NCI-H82 treated with DMSO at 0.1 percent for 48 hours (cell line): ENCODE measurements around the gene MAP3K5.
"Not testable (repeated sequence)": the region's sequence is repeated elsewhere in the genome, so short reads cannot be mapped to it uniquely, and the experiment has no call there.

Experiments used
- DNase-seq: peaks from one replicate; lab custom pipeline; 2025; ENCODE audit not compliant: unreplicated experiment; lab: John Stamatoyannopoulos, UW

MAP3K5 gene

DNA sequence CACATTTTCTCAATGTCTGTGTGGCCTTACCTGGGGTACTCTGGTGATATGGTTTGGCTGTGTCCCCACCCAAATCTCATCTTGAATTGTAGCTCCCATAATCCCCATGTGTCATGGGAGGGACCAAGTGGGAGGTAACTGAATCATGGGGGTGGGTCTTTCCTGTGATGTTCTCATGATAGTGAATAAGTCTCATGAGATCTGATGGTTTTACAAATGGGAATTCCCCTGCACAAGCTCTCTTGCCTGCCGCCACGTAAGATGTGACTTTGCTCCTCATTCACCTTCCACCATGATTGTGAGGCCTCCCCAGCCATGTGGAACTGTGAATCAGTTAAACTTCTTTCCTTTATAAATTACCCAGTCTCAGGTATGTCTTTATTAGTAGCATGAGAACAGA, 201.4 kb downstream of the MAP3K5 start:
- not testable (repeated sequence) for DNase-seq

DNA sequence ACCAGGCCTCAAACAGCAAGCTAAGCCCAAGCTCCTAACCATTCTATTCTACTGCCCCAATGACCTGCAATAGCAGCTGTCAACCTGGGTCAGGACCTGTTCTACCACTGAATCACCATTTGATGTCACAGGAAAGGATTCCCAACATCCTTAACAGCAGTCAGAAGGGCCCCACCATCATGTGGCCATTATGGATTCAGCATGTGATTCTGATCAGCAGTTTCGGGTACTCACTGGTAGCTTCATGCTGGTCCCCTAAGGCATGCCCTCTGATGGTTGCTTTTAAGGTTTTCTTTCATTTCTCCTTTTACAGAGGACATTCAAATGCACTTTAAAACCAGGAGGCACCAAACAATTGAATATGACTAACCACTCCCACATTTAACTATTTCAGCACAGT, 204.8 kb downstream of the MAP3K5 start:
- no peak for DNase-seq

DNA sequence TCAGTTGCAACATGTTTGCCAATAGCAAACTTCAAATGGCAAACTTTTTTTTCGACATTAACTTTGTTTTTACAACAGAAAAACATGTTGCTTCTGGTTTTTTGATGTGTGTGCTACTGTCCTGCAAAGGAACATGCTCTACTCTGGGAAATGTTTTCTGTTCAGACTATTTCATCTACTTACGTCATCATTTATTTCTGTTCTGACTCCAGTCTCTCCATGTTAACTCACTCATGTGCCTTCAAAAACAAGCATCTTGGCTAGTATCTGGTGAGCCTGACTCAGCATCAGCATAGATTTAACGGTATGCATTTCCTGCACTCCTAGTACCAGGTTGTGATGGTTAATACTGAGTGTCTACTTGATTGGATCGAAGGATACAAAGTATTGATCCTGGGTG, 206.0 kb downstream of the MAP3K5 start:
- DNase-seq = no peak

DNA sequence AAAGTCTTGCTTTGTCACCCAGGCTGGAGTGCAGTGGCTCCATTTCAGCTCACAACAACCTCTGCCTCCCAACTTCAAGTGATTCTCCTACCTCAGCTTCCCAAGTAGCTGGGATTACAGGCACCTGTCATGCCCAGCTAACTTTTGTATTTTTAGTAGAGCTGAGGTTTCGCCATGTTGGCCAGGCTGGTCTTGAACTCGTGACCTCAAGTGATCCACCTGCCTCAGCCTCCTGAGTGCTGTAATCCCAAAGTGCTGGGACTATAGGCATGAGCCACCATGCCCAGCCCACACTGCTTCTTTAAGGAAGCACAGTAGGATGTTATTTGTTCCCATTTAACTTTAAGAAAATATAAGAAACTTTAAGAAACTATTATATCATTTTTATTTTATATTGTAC, 206.8 kb downstream of the MAP3K5 start:
- DNase-seq = not testable (repeated sequence)

DNA sequence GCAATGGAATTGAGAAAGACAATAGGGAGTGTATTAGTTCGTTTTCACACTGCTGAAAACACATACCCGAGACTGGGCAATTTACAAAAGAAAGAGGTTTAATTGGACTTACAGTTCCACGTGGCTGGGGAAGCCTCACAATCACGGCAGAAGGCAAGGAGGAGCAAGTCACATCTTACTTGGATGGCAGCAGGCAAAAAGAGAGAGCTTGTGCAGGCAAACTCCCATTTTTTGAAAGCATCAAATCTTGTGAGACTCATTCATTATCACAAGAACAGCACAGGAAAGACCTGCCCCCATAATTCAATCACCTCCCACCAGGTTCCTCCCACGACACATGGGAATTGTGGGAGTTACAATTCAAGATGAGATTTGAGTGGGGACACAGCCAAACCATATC, 208.0 kb downstream of the MAP3K5 start:
- DNase-seq = not testable (repeated sequence)

DNA sequence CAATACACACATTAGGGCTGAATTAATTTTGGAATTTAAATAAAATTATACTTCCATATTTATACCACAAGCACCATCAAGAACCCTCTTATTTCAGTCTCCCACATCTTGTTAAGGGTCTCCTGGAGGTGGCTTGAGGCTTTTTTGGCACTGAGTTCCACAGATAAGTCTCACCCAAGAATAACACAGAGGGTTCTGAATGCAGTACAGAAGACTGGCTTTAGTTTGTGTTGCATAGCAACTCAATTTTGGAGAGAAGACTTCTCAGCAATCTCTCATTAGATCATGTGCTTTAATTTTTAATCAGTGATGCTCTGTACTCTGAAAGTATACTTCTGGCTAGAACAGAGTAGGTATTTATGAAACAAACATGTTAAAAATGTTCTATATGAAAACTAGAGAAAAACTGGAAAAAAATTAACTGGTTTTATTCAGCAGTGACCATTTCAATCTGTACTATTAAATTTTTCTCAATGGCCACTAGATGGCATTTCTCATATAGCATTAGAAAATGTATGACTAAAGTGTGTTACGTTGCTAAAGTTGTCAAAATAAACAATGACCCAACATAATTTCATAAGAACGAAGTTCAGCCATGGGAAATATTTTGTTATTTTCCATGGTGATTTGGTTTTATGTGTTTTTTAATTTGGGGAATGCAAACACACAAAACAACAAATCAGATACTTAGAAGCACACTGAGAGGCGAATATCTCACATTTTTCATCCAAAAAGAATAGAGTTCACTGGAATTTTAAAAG, 209.4 kb downstream of the MAP3K5 start:
- no peak for DNase-seq

DNA sequence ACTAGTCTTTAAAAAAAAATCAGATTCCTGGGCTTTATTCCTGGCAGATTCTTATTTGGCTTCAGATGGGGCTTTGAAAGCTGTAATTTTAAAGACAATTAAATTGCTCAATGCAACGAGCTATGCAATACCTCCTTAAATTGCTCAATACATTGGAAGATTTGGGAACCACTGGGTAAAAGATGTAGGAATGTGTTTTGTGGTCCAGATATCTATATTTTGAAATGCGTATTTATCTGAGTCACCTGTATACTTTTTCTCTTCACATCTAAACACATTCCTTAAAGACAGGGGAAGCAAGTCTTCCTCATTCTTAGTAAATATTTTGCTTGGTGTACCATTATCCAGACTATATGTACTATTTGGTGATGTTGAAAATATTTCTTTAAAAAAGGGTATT, 212.5 kb downstream of the MAP3K5 start:
- DNase-seq = no peak

DNA sequence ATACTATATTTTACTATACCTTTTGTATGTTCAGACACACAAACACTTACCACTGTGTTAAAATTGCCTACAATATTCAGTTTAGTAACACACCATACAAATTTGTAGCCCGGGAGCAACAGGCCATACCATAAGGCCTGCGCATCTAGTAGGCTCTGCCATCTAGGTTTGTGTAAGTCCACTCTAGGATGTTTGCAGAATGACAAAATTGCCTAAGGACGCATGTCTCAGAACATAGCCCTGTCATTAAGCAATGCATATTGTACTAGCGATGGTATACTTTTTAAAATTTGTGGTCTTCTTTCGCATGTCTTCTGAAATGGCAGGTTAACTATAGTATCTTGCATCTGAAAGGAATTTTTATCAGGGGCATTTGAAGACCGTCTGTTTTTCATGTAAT, 215.5 kb downstream of the MAP3K5 start:
- DNase-seq = no peak

DNA sequence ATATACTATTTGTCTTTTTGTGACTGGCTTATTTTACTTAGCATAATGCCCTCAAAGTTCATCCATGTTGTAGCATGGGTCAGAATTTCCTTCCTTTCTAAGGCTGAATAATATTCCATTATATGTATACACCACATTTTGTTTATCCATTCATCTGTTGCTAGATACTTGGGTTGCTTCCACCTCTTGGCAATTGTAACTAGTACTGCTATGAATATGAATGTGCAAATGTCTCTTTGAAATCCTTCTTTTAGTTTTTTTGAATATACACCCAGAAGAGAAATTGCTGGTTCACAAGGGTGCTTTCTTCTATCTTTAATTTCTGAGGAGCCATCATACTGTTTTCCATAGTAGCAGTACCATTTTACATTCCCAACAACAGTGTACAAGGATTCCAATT, 220.8 kb downstream of the MAP3K5 start:
- no peak for DNase-seq

DNA sequence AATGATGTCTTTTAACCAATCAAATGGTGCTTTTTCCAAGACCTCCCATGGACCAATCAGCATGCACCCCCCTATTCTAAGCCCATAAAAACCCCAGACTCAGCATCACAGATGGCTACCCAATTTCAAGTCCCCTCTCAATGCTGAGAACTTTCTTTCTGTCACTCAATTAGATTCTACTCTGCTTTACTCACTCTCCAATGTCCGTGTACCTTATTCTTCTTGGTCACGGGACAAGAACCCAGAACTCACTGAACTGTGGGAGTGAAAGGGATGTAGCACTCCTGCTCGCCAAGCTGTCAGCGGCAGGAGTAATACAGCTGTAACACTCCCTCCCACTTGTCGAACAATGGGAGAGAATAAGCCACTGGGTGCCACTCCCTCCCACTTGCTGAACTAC, 221.2 kb downstream of the MAP3K5 start:
- no peak for DNase-seq

DNA sequence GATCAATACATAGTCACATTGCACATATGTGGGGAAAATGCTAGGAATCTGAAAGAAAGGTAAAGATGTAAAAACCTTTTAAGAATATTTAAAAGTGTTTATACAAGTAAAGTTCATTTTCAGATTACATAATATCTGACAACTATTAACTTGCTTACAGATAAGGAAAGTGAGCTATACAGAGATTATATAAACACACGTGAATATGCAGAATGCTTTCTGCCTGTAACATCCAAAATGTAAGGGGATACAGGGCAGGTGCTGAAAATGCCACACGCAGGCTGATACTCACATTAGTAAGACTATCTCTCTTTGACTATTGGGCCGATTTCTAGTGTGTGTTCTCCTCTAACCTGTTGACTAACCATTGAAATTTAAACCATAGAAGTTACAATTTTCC, 224.1 kb downstream of the MAP3K5 start:
- DNase-seq = no peak

DNA sequence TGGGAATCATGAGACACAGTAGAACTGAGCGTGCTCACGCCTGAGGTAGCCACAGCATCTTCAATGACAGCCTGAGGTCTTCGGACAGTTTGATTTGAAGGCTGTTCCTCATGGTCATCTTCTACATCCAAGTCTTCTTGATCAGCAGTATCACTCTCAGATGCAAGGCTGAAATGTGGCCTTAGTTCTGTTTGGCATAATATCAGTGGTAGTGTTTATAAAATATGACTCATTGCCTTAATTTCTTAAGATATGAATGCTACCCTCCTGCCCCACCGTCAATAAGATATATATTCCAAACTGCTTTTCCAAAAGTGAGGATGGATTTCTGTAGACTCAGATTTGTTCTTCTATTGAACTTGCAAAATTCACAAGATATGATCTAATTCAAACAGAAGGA, 224.6 kb downstream of the MAP3K5 start:
- DNase-seq = no peak

DNA sequence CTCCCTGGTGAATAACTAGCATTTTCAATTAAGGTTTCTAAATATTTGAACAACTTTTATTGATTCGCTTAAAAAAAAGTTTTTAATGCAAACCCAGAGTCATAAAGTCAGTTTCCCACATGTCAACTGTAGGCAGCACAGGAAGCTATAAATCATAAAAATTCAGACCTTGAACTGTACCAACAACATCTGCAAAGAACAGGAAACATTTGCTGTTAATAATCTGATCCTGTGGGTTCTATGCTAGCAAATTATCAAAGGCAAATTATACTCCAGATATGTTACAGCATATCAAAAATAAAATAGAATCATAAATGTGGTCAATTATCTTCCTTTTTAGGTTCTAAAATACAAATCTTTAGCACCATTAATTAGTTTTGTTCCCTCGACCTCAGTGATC, 225.4 kb downstream of the MAP3K5 start:
- DNase-seq = no peak

DNA sequence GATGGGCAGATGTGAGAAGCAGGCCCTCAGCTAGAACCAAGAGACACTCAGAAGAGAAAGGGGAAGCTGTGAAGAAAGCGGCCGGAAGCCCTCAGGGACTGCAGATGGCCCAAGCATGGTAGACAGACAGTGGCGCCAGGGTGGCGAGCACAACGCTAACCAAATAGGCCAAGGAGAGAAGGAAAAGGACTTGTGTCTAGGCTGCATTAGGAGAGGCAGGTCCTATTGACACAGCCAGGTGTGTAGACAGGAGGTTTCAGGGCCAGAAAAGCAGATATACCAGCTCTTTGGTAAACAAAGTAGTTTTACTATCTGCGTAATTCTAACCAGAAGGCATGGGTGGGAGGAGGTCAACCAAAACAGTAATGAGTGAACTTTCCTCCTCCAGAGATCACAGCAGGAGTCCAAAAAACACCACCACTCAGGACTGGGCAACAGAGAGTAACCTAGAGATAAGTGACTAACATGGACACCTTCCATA, 226.2 kb downstream of the MAP3K5 start:
- DNase-seq = no peak

DNA sequence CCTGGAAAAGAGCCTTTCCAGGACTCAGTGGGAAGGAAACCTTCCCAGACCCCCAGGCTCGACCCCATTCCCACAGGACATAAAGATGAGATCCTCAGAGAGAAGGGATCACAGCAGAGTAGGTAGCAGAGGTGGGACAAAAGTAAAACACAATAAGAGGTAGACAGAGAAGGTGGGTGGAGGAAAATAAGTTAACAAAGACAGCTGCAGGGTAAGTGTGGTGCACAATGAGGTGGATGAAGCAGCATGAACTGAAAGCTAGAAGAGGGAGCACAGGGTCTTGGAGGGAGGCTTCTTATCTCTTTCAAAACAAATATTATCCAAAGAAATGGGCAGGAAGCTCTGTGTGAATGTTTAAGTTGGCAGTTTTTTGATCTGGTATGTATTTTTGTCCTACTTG, 228.1 kb downstream of the MAP3K5 start:
- DNase-seq = no peak

DNA sequence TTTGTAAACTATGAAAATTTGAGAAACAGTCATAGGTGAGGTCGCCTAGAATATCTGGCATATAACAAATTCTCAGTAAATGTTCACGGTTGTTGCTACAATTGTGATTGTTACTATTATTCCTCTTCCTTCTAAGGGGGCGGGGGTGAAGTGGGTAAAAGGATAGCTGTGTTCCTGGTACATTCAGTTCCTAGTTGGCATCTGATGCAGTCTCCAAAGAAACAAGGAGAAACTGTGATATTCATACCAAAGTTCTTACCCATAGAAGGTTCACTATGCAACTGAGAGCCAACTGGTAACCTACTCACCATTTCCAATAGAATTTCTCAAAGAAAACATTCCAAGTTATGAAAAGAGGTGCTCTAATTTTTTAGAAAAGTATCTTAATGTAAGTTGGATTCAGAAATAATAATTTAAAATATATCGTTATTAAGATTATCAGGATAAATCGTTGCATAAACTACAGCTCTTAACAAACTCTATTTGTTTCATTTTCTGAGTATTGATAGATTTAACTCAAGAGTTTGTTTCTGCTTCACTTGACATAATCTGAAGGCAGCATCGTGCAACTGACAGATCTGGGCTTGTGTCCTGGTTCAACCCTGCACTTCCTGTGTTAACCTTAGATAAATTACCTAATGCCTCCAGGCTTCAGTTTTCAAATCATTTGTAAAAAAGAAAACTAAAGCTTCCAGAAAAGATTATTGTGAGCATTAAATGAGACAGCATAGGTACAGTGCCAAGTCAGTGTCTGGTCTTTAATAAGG, 228.7 kb downstream of the MAP3K5 start:
- DNase-seq = no peak

DNA sequence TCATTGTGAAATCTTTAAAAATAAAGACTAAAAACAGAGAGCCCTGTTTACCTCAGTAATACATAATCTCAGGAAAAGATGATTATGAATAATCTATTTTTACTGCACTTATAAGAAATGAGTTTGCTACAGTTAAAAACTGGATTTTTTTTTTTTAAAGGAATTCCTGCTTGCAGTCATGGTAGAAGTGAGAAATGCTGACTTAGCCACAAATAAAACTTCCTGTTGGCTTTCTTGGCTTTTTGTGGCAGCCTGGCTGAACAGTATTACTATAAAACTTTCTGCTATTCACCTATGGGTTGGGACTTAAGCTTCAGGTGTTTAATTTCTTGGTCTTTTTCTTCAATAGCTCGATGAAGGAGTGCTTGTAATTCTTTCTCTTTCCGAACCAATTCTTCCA, 230.1 kb downstream of the MAP3K5 start:
- DNase-seq = no peak

DNA sequence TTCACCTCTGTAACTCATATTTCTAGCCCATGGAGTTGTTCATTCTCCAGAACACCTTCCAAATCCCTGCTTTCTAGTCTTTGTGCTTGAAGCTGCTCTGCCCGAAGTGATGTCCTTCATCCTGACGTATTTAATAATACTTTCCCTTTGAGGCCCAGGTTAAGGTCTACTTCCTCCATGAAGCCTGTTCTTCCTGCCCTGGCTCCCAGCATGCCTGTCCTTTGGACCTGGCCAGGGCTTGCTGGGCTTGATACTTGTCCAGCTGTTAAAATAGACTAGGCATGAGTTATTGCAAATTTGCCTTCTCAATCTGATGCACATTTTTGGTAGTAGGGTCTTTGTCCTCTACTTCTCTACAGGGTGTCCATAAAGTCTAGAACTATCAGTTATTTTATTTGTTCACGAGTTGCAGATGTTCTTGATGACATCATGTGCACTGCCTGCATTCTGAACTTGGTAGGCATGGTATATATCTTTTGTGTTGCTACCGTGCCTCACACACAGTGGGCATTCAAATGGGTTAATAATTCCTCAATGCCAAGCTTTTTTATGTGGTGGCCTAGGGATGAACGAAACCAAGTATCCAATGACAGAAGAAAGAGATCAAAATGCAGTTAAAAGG, 239.0 kb downstream of the MAP3K5 start:
- DNase-seq = no peak

DNA sequence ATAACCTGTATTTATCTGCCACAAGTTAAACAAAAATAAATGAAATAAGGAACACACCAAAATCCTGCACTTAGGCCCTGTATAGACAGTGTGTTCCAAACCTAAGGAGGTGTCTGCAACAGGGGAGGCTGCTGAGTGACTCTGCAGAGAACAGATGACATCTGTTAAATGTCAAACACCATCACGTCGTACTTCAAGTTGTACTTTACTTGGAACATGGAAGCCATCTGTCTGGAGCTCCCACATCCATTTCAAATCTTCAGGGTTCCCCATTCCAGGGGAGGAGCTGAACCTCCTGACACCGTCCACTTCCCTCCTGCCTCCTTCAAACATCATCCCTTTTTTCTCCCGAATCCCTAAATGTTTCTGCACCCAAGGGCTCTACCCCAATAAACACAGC, 240.2 kb downstream of the MAP3K5 start:
- DNase-seq = no peak

DNA sequence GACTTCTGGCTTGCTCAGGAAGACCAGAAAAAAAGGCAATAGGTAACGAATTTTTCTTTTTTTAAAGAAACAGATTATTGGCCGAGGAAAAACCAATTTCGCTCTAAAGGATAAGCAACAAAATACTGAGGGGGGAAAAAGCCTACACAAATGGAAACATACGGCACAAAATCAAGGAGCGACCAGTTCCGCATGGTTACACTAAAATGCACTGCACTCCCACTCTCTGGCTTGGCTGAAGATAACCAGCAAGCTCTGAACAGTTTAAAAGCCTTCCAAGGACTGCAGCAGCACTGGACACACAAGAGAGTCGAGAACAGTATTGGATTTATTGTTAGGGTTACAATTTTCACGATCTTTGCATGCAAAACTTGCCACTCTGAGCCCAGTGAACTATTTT, 241.2 kb downstream of the MAP3K5 start:
- no peak for DNase-seq

DNA sequence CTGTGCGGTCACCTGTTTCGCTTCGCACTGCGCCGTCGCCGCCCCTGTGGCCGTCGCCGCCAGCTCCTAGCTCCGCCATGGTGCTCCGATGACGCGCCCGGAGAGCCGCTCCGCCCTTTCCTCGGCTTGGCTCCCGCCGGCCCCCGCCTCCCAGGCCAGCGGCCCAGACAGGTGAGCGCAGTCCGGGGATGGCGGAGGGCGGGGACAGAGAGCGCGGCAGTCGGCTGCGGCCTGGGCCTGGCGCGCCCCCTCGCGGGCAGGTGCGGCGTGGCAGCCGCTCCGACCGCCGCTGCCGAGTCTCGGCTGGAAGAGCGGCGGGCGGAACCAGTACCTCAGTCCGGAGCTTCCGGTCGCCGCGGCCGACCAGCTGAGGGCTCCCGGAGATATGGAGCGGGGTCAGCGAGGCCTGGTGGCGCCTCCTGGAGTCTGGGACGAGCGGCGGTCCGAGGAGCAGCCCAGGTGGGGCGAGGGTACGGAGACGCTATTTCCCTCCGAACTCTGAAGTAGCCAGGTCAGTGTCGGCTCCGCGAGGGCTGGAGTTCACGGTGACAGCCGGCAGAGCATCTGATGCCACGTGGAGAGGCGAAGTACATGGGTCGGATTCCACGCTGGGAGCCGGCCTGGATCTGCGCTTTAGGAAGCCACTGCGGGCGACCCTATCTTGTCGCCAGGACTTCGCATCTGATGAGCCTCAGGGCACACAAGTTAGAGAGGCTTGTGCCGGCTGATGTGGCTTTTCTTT, 241.8 kb downstream of the MAP3K5 start, which contains the start of gene MAP7:
TSS of gene MAP7 (minus strand) at position 93 of the 742 bp plus-strand sequence. CDS start at position 79, 14 bp downstream.
- no peak for DNase-seq
